Measurements from ENCODE around the gene TMEM245. TPM values are rescaled to one million over a fixed set of nuclear protein-coding genes. Genes with fewer than 3 reads are reported as not detected.
A peak's percentile ranks its signal among the peaks of the same experiment; 100 is the strongest.

The TMEM245 gene
- total RNA-seq, 1 experiment from 2014 or later, result 59.8 TPM

DNA sequence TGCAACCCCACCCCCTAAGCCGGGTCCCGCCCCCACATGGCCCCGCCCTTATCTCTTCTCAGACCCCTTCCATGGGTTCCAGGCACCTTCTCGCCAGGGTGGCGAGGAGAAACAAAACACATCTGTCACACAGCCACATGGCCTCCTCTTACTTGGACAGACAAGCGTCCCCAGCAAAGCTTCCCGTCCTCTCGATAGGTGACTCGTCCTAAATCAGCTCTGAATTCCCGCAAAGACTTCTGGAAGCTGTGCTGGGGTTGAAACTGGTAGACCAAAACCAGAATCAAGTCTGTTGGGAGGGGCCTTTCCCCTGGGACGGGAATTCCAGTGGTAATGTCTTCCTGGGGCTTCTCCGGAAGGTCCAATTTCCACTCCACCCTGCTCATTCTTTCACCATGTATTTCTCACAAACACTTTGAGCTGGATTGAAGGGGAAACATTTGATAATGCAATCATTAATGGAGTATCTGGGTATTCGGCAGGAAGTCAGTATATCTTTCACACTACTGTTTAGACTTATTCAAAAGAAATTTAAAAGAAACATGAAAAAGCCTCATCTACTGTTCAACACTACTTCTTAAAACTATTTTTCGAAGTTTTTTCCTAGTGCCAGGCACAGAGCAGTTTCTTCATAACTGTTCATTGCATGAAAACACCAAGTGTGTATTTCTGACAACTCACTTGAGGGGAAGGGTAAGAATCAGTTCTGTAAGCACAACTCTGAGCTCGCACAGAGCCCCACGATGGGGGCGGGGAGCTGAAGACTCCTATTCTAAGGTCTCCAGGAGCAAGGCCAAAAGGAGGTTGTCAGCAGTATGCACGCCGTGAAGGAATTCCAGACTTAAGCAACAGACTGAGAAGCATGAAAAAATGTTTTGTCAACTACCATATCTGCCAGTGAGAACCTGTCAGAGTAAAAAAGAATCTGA lies 105.8 kb downstream of the TMEM245 start:
- BruUV-seq (replicated peaks), result no TSS peak
- Histone ChIP-seq H3K4me3 (ENCODE audit: low read depth, low read length, poor library complexity, severe bottlenecking) (peak overlapping the region; percentile 94), H3K36me3 (ENCODE audit: insufficient read depth, low read length, poor library complexity, severe bottlenecking) (peaks cover 4% of the 10 kb centered on the region), H3K27ac (ENCODE audit: low read depth, low read length, poor library complexity, severe bottlenecking) (peak overlapping the region; percentile 68), H3K27me3 (replicated peaks; ENCODE audit: insufficient read depth, low read depth, low read length, poor library complexity) (no peaks in the 10 kb centered on the region), H3K4me1 (ENCODE audit: insufficient read depth, low read length, poor library complexity, severe bottlenecking) (peaks cover 33% of the 10 kb centered on the region), H3K9me3 (ENCODE audit: low read depth, low read length, poor library complexity, severe bottlenecking) (no peaks in the 10 kb centered on the region)
- CTCF ChIA-PET, result no interaction called here
- intact Hi-C loops (cut with micrococcal nuclease; ENCODE audit: unreplicated experiment), result loop anchor here (5.0 kb wide), 1 partner anchor 103 kb away; the partner anchor contains the start of gene TMEM245
- peak; percentile 84 for DNase-seq (ENCODE audit: low spot score)
- POLR2A ChIA-PET (ENCODE audit: low non-redundant PET), result no interaction called here
- TF ChIP-seq, protein P1, sequence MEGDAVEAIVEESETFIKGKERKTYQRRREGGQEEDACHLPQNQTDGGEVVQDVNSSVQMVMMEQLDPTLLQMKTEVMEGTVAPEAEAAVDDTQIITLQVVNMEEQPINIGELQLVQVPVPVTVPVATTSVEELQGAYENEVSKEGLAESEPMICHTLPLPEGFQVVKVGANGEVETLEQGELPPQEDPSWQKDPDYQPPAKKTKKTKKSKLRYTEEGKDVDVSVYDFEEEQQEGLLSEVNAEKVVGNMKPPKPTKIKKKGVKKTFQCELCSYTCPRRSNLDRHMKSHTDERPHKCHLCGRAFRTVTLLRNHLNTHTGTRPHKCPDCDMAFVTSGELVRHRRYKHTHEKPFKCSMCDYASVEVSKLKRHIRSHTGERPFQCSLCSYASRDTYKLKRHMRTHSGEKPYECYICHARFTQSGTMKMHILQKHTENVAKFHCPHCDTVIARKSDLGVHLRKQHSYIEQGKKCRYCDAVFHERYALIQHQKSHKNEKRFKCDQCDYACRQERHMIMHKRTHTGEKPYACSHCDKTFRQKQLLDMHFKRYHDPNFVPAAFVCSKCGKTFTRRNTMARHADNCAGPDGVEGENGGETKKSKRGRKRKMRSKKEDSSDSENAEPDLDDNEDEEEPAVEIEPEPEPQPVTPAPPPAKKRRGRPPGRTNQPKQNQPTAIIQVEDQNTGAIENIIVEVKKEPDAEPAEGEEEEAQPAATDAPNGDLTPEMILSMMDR (conservative IDR thresholded peaks at IDR 0.05; ENCODE audit: low read depth, low read length), result no peak
- no peak for TF ChIP-seq EZH2 (IDR thresholded peaks at IDR 0.05; ENCODE audit: borderline replicate concordance, low read depth, low read length, poor library complexity, severe bottlenecking)

DNA sequence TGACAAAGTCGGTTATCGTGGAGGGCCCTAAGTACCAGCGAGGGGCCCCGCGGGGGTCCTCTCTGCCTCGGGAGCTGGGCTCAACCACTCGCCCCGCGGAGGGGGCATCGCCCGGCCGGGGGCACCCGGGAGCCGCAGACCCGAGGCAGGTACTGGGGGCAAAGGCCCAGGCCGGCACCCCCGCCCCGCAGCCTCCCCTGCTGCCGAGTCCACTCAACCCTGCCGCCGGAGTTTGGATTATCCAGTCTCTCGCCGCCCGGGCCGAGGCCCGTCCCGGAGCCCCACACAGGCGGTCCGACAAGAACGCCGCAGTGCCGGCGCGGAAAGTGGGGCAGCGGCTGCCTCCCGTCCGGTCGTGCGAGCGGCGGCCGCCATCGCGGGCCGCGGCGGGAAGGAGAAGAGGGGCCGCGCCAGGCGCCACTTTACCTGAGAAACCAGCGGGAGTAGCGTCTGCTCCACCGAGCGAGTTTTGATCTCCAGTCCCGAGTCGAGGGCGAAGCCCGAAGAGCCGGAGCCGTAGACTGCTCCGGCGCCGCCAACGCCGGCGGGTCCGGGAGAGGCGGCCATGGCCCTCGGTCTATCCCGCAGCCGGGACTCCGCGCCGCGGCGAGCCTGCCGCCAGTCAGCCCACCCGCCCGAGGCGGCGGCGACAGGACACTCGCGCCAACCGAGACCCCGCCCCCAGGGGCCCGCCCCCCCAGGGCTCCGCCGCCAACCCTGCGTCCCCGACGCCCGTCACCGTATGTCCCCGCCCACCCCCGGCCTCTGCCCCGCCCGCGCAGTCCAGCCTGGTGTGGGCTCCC lies 106.7 kb downstream of the TMEM245 start, which contains the start of gene CTNNAL1:
Gene CTNNAL1 (minus strand): TSS at position 624 of the 803 bp plus-strand sequence. CDS start 57 bp downstream, at position 567.
- Histone ChIP-seq H3K36me3 (ENCODE audit: insufficient read depth, low read length, poor library complexity, severe bottlenecking) (peaks cover 4% of the 10 kb centered on the region), H3K4me3 (ENCODE audit: low read depth, low read length, poor library complexity, severe bottlenecking) (peak within 1 kb of the TSS; percentile 94), H3K27me3 (replicated peaks; ENCODE audit: insufficient read depth, low read depth, low read length, poor library complexity) (no peaks in the 10 kb centered on the region), H3K9me3 (ENCODE audit: low read depth, low read length, poor library complexity, severe bottlenecking) (no peaks in the 10 kb centered on the region), H3K4me1 (ENCODE audit: insufficient read depth, low read length, poor library complexity, severe bottlenecking) (peaks cover 33% of the 10 kb centered on the region), H3K27ac (ENCODE audit: low read depth, low read length, poor library complexity, severe bottlenecking) (peak within 1 kb of the TSS; percentile 84)
- intact Hi-C loops (cut with micrococcal nuclease; ENCODE audit: unreplicated experiment), result loop anchor here (5.0 kb wide), 1 partner anchor 104 kb away; the partner anchor contains the start of gene TMEM245
- ChIA-PET CTCF (no interaction called here), POLR2A (ENCODE audit: low non-redundant PET) (no interaction called here)
- peak; percentile 94 for DNase-seq (ENCODE audit: low spot score)
- TF ChIP-seq, protein P1 (conservative IDR thresholded peaks at IDR 0.05; ENCODE audit: low read depth, low read length), result no peak
- TF ChIP-seq EZH2 (IDR thresholded peaks at IDR 0.05; ENCODE audit: borderline replicate concordance, low read depth, low read length, poor library complexity, severe bottlenecking), result no peak
- BruUV-seq (replicated peaks), result no TSS peak
